GM18868 (cell line): ENCODE results near the gene VEZF1.

Source experiments
- ATAC-seq: cut with Tn5 transposase; IDR thresholded peaks from one replicate; pipeline ENCODE4 v1.9.1; 2021; ENCODE audit warnings: mild to moderate bottlenecking, moderate library complexity; ENCODE audit not compliant: unreplicated experiment

The VEZF1 gene

DNA sequence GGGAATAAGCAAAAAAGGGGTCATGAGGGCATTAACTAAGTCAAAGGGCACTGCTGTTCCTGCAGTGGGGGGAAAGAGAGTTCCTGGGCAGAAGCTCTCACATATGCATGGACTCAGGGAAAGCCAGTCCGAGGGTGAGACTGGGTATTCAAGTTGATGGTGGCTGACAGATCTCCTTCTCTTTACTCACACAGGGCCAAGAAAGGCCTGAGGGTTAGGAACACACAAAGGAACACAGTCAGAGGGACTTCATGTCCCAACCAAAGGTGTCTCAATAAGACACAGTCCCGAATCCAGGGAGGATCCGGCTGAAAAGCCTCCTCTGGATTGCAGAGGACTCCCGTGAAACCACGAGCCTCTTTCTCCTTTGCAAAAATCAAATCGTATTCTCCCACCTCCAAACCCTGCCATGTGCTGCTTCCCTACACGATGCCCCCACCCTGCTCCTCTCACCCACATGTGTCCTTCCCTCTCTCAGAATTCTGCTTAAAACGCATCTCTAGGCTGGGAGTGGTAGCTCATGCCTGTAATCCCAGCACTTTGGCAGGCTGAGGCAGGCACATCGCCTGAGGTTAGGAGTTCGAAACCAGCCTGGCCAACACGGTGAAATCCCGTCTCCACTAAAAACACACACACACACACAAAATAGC is 56.4 kb downstream of the VEZF1 start:
- no peak for ATAC-seq

DNA sequence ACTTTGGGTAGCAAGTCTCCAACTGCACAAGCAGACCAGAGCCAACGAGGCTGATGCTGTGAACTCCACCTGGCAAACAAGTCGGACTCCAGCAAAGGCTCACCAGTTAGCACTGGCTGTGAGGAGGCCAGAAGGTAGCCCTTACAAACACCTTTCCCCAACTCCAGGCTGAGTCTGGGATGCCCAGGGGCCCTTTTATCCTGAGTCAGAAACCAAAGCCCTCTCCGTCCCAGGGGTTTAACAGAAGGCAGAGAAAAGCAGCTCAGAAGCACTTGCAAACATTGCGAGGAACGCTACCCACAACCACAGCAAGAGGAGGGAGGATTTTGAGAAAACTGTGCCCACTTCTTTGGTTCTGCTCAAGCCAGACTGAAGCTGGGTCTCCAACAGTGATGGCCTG is 57.8 kb downstream of the VEZF1 start:
- ATAC-seq = no peak

DNA sequence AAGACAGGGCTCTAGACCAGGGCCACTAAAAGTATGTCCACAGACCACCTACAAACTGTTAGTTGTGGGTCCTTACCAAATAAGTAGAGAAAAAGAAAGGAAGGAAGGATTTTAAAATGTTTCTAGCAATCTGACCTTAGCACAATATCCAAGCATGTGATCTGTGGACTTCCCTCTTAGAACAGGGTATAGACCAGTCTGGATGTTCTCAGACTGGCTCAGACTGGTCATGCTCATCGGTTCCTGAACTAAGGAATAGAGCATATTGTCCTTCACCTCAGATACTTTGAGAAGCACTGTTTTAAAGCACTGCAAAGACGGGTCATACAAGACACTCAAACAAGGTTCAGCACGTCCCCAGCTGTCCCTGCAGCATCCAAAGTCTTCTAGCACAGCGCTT is 58.7 kb downstream of the VEZF1 start:
- no peak for ATAC-seq

DNA sequence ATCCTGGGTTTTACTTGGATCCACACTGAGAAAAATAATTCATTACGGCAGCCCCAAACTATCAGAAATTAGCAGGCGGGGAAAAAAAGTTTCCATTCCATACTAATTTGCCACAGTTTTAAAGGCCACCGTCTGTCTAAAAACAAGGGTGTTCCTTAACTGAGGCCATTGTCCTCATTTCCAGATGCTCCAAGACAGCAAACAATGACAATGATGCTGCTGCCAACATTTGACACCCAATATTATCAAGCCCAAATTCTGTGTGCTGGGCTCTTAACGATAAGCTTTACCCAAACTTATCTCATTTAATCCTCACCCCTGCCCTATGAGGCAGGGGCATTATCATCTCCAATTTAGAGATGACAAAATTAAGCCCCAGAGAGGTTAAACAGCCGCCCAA is 59.1 kb downstream of the VEZF1 start:
- ATAC-seq = no peak

DNA sequence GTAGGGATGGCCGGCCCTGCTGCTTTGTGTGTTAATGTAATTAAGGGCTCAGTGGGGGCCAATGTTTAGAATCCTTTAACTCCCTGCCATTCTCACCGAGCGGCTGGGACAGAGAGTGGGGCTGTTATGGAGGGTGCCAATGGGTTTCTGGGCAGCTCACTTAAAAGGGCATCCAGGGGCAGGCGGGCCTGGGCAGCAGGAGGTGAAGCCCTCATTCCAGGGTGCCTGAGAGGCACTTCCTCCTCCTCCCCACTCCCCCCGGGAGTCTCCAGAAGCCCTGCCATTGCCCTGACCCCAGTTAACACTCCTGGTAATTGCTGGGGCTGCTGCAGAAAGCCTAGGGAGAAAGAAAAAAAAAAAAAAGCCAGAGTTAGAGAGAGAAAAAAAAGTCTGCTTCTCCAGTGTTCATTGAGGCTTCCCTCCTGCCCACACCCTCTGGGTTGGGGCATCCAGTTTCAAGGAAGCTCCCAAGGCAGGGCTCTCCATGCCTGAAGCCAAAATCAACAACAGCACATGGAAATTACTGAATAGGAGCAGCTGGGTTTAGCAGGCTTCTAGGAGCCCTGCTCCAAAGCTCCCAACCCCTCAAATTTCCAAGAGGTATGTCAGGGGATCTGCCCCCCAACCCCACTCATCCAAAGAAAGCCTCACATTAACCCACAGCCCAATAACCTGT is 60.9 kb downstream of the VEZF1 start:
- ATAC-seq = no peak

GRCh38 chr17:57926723-57927047 is 61.4 kb downstream of the VEZF1 start:
- no peak for ATAC-seq

DNA sequence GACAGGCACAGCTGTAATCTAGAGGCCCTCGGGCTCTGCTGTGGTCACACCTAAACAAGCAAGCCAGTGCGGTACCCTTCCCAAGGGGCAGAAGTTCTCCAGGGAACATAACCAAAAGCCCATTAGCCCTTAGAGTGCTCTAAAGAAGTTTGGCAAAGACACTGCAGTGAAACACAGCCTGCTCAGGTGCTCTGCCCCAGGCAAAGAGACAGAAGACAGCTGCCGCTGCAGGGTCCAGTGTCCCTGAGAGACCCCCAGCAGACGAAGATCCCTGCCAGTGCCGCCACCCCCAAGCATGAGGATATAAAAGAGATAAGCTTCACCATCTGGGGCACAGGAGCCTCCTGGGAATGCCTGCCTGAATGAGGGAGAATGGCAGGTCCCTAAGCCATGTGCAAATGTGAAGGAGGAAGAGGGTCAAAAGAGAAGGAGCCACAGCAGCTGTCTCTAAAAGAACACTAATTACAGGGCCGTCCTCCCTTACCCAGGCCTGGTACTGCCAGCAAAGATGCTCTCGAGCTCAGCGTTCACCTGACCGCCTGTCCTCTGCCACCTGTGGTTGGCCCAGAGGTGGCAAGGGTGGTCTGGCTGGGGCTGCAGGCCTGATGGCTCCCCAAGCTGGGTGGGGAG is 62.6 kb downstream of the VEZF1 start:
- ATAC-seq = no peak

GRCh38 chr17:57924677-57925076 is 63.4 kb downstream of the VEZF1 start:
- ATAC-seq = no peak
